Activated naive CD4-positive, alpha-beta T cell treated with anti-CD3 and anti-CD28 coated beads, Interleukin-2, amount 10 ng/mL, durations not matched to agents 7 days and 5 days (primary cell): ENCODE measurements around the gene MGMT.

Experiments
- CTCF ChIA-PET: fragments of 350-600 bp; sonication (Branson Sonifier 250); formaldehyde crosslinking; loops from one replicate; lab custom pipeline; 2021; ENCODE audit warnings: antibody characterized with exemption; lab: Charles Lee
- DNase-seq: peaks from one replicate; pipeline ENCODE4 v3.0.0-alpha.2; 2020
- H3K27ac Mint-ChIP-seq: one replicate; pipeline ENCODE4 v1.8.0; 2021; ENCODE audit warnings: mild to moderate bottlenecking, moderate library complexity, mixed read lengths
- H3K27me3 Mint-ChIP-seq: one replicate; pipeline ENCODE4 v1.8.0; 2021; ENCODE audit warnings: mild to moderate bottlenecking, mixed read lengths
- H3K36me3 Mint-ChIP-seq: one replicate; pipeline ENCODE4 v1.8.0; 2021; ENCODE audit warnings: mixed read lengths
- H3K4me1 Mint-ChIP-seq: one replicate; pipeline ENCODE4 v1.8.0; 2021; ENCODE audit warnings: mixed read lengths
- H3K4me3 Mint-ChIP-seq: one replicate; pipeline ENCODE4 v1.8.0; 2021; ENCODE audit warnings: mild to moderate bottlenecking, moderate library complexity, mixed read lengths
- H3K9me3 Mint-ChIP-seq: one replicate; pipeline ENCODE4 v1.8.0; 2021; ENCODE audit warnings: mixed read lengths

MGMT gene

DNA sequence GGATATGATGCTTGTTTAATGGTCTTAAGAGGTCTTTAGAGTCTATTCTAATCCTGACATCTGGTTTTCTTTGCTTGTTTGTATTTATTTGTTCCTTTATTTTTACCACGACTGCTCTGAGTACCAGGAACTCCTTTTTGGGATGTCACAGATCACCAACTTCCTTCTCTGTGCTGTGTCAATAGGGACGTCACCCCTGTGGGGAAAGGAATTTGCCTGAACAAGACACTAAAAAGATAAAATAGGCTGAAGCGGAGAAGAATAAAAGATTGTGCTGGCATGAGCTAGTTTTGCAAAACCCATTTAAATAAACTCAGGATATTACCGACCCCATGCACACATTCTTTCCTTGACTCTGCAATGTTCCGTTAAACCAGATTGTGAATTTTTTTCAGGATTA is 27.7 kb downstream of the MGMT start:
- Mint-ChIP-seq H3K4me1 (no peaks in the 10 kb centered on the region), H3K4me3 (no peak overlapping the region), H3K27ac (no peak overlapping the region), H3K36me3 (peaks cover 20% of the 10 kb centered on the region), H3K9me3 (peaks cover 30% of the 10 kb centered on the region), H3K27me3 (no peaks in the 10 kb centered on the region)
- no peak for DNase-seq
- CTCF ChIA-PET = no interaction called here

DNA sequence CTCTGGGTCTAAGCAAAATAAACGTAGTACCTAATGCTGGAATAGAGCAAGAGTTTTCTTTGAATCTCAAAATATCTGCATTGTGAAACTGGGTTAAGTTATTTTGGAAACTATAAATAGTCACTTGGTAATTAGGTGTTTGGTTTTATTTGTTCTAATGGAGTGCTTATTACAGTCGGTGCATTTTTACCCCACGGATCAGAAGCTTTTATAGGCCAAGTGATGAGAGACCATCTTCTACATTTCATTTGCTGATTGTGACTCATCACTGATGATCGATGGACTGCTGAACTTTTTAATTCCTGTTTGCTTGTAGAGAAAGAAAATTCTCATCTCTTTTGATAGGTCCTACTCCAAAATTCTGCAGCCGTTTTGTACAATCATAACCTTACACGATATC is 28.2 kb downstream of the MGMT start:
- Mint-ChIP-seq H3K27ac (no peak overlapping the region), H3K4me1 (no peaks in the 10 kb centered on the region), H3K9me3 (peaks cover 29% of the 10 kb centered on the region), H3K27me3 (no peaks in the 10 kb centered on the region), H3K36me3 (peaks cover 20% of the 10 kb centered on the region), H3K4me3 (no peak overlapping the region)
- DNase-seq = no peak
- CTCF ChIA-PET = no interaction called here

DNA sequence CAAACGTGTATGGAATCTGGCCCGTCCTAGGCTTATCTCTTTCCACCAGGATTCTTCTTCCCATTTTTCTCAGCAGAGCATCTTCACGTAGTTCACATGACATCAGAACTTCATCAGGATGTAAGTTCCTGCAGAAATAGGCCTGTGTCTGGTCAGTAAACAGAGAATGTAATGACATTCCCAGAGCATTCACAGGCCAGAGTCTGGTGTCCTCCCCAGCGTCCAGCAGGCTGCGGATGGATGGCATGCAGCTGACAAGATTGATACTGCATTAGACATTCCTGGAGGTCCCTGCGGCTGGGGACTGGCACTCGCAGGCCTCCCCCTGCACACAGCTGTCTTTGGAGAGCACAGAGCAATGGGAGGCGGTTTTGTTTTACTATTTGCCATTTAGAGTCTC is 28.7 kb downstream of the MGMT start:
- CTCF ChIA-PET = no interaction called here
- DNase-seq = no peak
- Mint-ChIP-seq H3K4me1 (no peaks in the 10 kb centered on the region), H3K27me3 (no peaks in the 10 kb centered on the region), H3K36me3 (peaks cover 20% of the 10 kb centered on the region), H3K9me3 (peaks cover 27% of the 10 kb centered on the region), H3K27ac (no peak overlapping the region), H3K4me3 (no peak overlapping the region)

GRCh38 chr10:129497013-129497412 is 30.0 kb downstream of the MGMT start:
- H3K27me3 Mint-ChIP-seq = no peaks in the 10 kb centered on the region
- H3K9me3 Mint-ChIP-seq = peaks cover 17% of the 10 kb centered on the region
- DNase-seq = no peak
- H3K4me1 Mint-ChIP-seq = no peaks in the 10 kb centered on the region
- H3K36me3 Mint-ChIP-seq = peaks cover 15% of the 10 kb centered on the region
- H3K4me3 Mint-ChIP-seq = no peak overlapping the region
- CTCF ChIA-PET = no interaction called here
- no peak overlapping the region for H3K27ac Mint-ChIP-seq

DNA sequence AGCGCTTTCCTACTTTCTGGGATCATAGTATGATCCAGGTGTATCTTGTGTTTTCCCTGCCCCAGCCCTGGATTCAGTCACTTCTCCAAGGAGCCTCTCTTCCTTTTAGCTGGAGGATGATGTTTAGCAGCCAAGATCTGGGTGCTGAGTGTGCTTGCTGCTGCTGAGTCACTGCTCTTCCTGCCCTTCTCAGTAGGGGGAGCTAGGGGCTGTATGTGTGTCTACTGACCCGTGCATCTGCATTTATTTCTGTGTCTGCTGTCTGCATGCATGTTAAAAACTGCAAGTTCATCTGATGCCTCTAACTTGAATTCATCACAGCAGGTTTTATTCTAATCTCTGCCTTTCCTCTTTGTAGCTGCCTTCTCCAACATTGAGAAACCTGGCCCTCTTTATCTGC is 31.6 kb downstream of the MGMT start:
- Mint-ChIP-seq H3K4me3 (no peak overlapping the region), H3K36me3 (peaks cover 16% of the 10 kb centered on the region), H3K27me3 (no peaks in the 10 kb centered on the region), H3K9me3 (peaks cover 10% of the 10 kb centered on the region), H3K4me1 (no peaks in the 10 kb centered on the region), H3K27ac (no peak overlapping the region)
- CTCF ChIA-PET = interaction anchor here (0.6 kb wide), 1 partner anchor 162 kb away, joined by 3 read pairs; no protein-coding TSS in a partner anchor
- DNase-seq = no peak

DNA sequence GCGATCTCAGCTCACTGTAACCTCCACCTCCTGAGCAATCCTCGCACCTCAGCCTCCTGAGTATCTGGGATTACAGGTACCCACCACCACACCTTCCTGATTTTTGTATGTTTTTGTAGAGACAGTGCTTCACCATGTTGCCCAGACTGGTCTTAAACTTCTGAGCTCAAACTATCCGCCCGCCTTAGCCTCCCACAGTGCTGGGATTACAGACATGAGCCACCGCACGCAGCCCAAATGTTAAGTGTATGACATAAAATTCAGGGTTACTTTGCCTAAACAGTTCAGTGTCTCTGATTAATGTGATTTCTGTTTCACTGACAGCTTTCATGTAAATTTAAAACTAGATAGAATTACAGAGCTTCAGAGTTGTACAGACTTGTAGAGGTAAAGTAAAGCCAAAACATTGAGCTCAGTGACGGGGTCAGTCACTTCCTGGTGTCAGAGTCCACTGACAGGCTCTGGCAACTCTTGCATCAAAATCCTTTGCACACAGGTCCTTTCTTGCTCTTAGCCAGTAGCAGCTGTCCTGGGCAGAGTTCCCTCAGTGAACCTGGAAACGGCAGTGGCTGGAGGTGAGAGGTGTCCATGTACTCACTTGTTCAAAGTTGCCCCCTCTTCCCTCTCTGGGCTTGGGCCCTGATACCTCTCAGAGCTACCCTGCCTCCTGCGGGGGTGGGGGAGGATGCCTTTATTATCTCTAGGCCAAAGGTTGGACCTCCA is 33.7 kb downstream of the MGMT start:
- CTCF ChIA-PET = no interaction called here
- H3K27me3 Mint-ChIP-seq = no peaks in the 10 kb centered on the region
- H3K9me3 Mint-ChIP-seq = peaks cover 14% of the 10 kb centered on the region
- no peaks in the 10 kb centered on the region for H3K4me1 Mint-ChIP-seq
- H3K36me3 Mint-ChIP-seq = peaks cover 14% of the 10 kb centered on the region
- H3K27ac Mint-ChIP-seq = no peak overlapping the region
- H3K4me3 Mint-ChIP-seq = no peak overlapping the region
- no peak for DNase-seq

DNA sequence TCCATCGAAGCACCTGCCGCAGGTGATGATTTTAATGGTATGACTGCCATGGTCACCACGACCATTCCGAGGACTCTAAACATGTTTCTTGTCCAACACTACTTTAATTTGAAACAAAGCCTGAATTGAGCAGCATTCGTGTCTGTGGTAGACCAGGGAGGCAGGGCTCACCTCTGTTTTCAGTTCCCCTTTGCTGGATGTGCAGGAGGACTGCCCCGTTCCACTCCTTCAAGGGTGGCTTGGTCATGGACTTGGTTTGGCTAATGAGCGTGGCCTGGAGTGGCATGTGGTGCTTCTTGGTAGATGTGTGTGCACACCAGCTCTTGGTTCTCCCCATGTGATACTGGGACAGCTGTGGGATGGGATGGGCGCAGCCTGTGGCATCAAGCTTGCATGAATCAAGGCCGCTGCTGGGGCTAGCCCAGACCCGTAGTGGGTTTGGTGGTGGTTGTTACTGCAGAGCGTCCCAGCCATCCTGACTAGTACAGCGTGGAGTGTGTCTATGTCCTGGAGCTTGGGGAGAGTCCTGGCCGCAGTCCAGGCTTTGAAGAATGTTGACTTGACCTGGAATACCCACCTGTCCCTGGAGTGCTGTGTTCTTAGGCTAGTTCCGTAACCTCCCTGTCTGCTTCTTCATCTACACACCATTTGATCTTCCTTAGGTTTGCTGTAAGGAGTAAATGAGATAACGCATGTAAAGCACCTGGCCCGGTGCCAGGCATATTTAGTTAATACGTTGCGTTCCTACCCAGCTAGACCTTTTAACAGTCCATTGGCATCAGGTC is 34.8 kb downstream of the MGMT start:
- no peak overlapping the region for H3K4me3 Mint-ChIP-seq
- H3K36me3 Mint-ChIP-seq = peaks cover 15% of the 10 kb centered on the region

DNA sequence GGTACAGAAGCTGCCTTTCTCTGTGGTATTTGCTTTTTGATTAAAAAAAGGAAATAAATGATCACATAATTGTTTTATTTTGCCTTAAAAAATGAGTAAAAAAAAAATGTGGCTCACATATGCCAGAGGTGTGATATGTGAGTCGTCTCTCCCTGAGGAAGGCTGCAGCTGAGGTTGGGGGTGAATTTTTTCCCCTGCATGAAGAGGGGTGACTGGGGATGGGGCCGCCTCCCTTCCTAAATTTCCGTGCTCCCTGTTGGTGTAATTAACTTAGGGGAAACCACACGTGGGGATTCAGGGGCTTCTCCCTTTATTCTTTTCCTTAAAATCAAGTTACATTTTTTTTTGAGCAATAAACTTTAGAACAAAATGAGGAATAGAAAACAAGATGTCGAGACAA is 35.4 kb downstream of the MGMT start:
- no peak overlapping the region for H3K27ac Mint-ChIP-seq
- H3K4me3 Mint-ChIP-seq = no peak overlapping the region
- H3K36me3 Mint-ChIP-seq = peaks cover 13% of the 10 kb centered on the region
- CTCF ChIA-PET = no interaction called here
- no peaks in the 10 kb centered on the region for H3K27me3 Mint-ChIP-seq
- no peaks in the 10 kb centered on the region for H3K4me1 Mint-ChIP-seq
- DNase-seq = no peak
- H3K9me3 Mint-ChIP-seq = peaks cover 31% of the 10 kb centered on the region

More for the DNA sequence above, 34.8 kb downstream of the MGMT start:
- DNase-seq = no peak
- H3K27me3 Mint-ChIP-seq = no peaks in the 10 kb centered on the region
- CTCF ChIA-PET = no interaction called here
- no peak overlapping the region for H3K27ac Mint-ChIP-seq
- peaks cover 25% of the 10 kb centered on the region for H3K9me3 Mint-ChIP-seq
- H3K4me1 Mint-ChIP-seq = no peaks in the 10 kb centered on the region

GRCh38 chr10:129505500-129506075 is 38.5 kb downstream of the MGMT start:
- no peaks in the 10 kb centered on the region for H3K27me3 Mint-ChIP-seq
- no peak for DNase-seq
- H3K4me1 Mint-ChIP-seq = no peaks in the 10 kb centered on the region
- peaks cover 45% of the 10 kb centered on the region for H3K9me3 Mint-ChIP-seq
- H3K36me3 Mint-ChIP-seq = peaks cover 11% of the 10 kb centered on the region
- no peak overlapping the region for H3K4me3 Mint-ChIP-seq
- H3K27ac Mint-ChIP-seq = no peak overlapping the region
- CTCF ChIA-PET = no interaction called here

DNA sequence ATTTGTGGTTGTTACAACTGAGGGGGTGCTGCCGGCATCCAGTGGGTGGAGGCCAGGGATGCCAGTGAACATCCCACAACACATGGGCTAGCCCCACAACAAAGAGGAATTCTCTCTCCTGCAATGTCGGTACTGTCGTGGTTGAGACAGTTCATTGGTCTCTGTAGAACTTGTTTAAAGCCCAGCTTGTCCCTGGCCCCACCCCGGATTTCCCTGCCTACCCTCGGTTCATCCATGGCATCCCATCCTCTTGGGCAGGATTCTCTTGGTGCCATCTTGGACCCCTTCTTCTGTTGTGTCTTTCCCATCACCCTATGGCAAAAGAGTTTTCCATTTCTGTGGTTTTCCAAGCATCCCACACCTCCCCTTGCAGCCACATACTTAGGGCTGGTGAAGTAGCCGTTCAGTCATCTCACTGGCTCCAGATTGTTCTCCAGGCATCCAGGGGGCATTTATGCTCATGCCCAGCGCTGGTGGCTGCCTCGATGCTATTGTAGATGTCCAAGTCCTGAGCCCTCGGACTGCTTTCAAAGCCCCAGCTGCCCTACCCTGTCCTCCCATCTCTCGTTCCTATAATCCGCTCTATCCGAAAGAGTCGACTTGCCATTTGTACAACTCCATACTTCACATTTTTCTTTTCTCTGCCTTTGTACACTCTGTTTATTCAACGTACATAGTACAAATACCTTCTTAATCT is 39.2 kb downstream of the MGMT start:
- Mint-ChIP-seq H3K27ac (no peak overlapping the region), H3K36me3 (peaks cover 11% of the 10 kb centered on the region), H3K27me3 (no peaks in the 10 kb centered on the region), H3K4me1 (no peaks in the 10 kb centered on the region), H3K9me3 (peaks cover 49% of the 10 kb centered on the region), H3K4me3 (no peak overlapping the region)
- DNase-seq = no peak
- CTCF ChIA-PET = no interaction called here

DNA sequence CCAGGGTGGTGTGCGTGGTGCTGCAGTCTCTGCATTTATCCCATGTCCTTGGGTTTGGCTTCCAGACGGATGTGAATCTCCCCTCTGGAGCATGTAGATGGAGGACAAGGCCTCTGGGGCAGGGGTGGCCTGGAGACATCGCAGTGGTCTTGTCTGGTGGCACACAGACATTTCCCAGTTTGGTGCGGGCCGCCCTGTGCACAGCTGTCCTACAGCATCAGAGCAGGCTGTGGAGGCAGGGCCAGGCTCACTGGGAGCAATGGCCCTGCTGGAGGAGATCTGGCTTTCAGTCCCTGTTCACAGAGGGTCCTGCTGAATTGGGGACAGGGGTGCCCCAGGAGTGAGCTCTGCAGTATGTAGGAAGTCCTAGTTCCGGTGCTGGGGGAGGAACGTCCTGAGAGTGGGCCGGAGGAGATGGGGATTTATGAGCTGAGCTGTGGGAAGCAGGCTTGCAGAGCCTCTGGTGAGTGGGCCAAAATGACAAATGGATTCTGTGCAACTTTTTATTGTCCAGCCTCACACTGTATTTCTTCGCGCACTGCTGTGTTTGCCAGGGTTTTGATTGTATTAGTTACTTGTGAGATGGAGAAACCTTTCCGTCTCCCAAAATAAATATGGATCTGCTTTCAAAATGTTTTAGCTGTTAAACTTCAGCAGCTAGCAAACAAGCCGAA is 40.3 kb downstream of the MGMT start:
- CTCF ChIA-PET = no interaction called here
- peaks cover 12% of the 10 kb centered on the region for H3K36me3 Mint-ChIP-seq
- no peak overlapping the region for H3K27ac Mint-ChIP-seq
- H3K9me3 Mint-ChIP-seq = peaks cover 54% of the 10 kb centered on the region
- no peaks in the 10 kb centered on the region for H3K4me1 Mint-ChIP-seq
- no peaks in the 10 kb centered on the region for H3K27me3 Mint-ChIP-seq
- no peak for DNase-seq
- no peak overlapping the region for H3K4me3 Mint-ChIP-seq

GRCh38 chr10:129509155-129509554 is 42.1 kb downstream of the MGMT start:
- CTCF ChIA-PET = no interaction called here
- DNase-seq = no peak
- Mint-ChIP-seq H3K4me1 (no peaks in the 10 kb centered on the region), H3K27ac (no peak overlapping the region), H3K4me3 (no peak overlapping the region), H3K36me3 (peaks cover 12% of the 10 kb centered on the region), H3K27me3 (no peaks in the 10 kb centered on the region), H3K9me3 (peaks cover 54% of the 10 kb centered on the region)

DNA sequence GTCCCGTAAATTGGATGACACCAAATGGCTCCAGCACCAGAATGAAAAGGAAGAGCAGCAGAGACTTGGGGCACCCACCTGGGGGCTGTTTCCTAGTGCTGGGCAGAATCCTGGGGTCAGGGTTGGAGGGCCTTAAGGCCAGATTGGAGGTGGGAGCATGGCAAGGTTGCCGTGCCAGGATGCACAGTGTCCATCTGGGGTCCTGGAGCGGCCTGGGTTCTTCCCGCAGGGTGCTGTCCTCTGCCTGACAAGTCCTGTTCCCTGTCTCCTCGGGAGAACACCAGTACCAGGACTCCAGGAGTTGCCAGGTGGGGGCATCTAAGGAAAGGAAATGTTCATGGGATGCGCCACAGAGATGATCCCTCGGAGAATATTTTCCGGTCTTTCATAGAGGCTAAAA is 42.8 kb downstream of the MGMT start:
- peaks cover 12% of the 10 kb centered on the region for H3K36me3 Mint-ChIP-seq
- peaks cover 54% of the 10 kb centered on the region for H3K9me3 Mint-ChIP-seq
- no peak overlapping the region for H3K27ac Mint-ChIP-seq
- CTCF ChIA-PET = no interaction called here
- no peak for DNase-seq
- H3K27me3 Mint-ChIP-seq = no peaks in the 10 kb centered on the region
- peaks cover 2% of the 10 kb centered on the region for H3K4me1 Mint-ChIP-seq
- H3K4me3 Mint-ChIP-seq = no peak overlapping the region

DNA sequence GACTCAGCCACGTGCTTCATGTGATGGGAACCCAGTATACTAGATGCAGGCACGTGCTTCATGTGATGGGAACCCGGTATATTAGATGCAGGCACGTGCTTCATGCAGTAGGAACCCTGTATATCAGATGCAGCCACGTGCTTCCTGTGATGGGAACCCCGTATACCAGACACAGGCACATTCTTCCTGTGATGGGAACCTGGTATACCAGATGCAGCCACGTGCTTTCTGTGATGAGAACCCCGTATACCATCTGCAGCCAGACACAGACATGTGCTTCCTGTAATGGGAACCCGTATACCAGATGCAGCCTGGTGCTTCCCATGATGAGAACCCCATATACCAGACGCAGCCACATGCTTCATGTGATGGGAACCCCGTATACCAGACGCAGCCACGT is 44.0 kb downstream of the MGMT start:
- DNase-seq = no peak
- Mint-ChIP-seq H3K27ac (no peak overlapping the region), H3K27me3 (no peaks in the 10 kb centered on the region), H3K4me1 (peaks cover 2% of the 10 kb centered on the region), H3K36me3 (peaks cover 12% of the 10 kb centered on the region), H3K4me3 (no peak overlapping the region), H3K9me3 (peaks cover 47% of the 10 kb centered on the region)
- CTCF ChIA-PET = no interaction called here
